H1 (cell line): ENCODE data around the gene SCAMP4. TPM values are rescaled to one million over a fixed set of nuclear protein-coding genes. Genes with fewer than 3 reads are reported as not detected.
A peak's percentile ranks its signal among the peaks of the same experiment; 100 is the strongest.

Experiments
- CTCF ChIA-PET: fragments of 300-600 bp; sonication (Branson Sonifier 250); formaldehyde crosslinking; loops from one replicate; lab custom pipeline; 2021; ENCODE audit not compliant: partially characterized antibody; lab: Charles Lee
- POLR2A ChIA-PET: fragments of 300-600 bp; sonication (Branson Sonifier 250); formaldehyde crosslinking; loops from one replicate; lab custom pipeline; 2021; ENCODE audit warnings: inconsistent platforms; ENCODE audit not compliant: partially characterized antibody; lab: Charles Lee
- DNase-seq, 2 experiments: peaks; one replicate each; pipeline versions ENCODE4 v3.0.0 to v3.0.0-alpha.2; 2010 to 2022; ENCODE audit warnings: low spot score in 2 of 2, low read depth in 1 of 2, mixed read lengths in 1 of 2
- FAIRE-seq: peaks from 2 replicates; lab custom pipeline; 2011; peaks lifted over from hg19 to GRCh38; lab: Jason Lieb, UNC
- H2AFZ ChIP-seq: 2 replicates; pipeline ENCODE4 v1.8.1; 2012; ENCODE audit warnings: low read length, inconsistent platforms
- H2AK5ac ChIP-seq: 2 replicates; pipeline ENCODE4 v1.6.1; 2013; ENCODE audit warnings: low read depth, low read length
- H2BK120ac ChIP-seq: replicated peaks from 2 replicates; pipeline ENCODE3; 2013; ENCODE audit warnings: low read depth, low read length, inconsistent platforms
- H2BK12ac ChIP-seq: 2 replicates; pipeline ENCODE4 v1.6.1; 2013; ENCODE audit warnings: low read depth, low read length
- H2BK15ac ChIP-seq: 2 replicates; pipeline ENCODE4 v1.6.1; 2013; ENCODE audit warnings: low read length
- H2BK20ac ChIP-seq: 2 replicates; pipeline ENCODE4 v1.6.1; 2013; ENCODE audit warnings: low read length
- H2BK5ac ChIP-seq: 2 replicates; pipeline ENCODE4 v1.6.1; 2013; ENCODE audit warnings: low read depth, low read length
- H3K14ac ChIP-seq: 2 replicates; pipeline ENCODE4 v1.6.1; 2013; ENCODE audit warnings: inconsistent platforms; ENCODE audit not compliant: insufficient read length
- H3K18ac ChIP-seq: 2 replicates; pipeline ENCODE4 v1.6.1; 2013; ENCODE audit warnings: low read length; ENCODE audit errors: extremely low read depth
- H3K23ac ChIP-seq: 2 replicates; pipeline ENCODE4 v1.6.1; 2013; ENCODE audit warnings: inconsistent platforms; ENCODE audit not compliant: insufficient read length
- H3K23me2 ChIP-seq: 2 replicates; pipeline ENCODE4 v1.6.1; 2013; ENCODE audit warnings: low read depth, low read length
- H3K27ac ChIP-seq: 2 replicates; pipeline ENCODE4 v1.6.1; 2011; ENCODE audit warnings: low read depth, low read length, inconsistent platforms
- H3K27me3 ChIP-seq, 4 experiments: replicated peaks in 1 of 4; 1 replicate in 1 of 4; 2 replicates in 3 of 4; pipeline versions ENCODE4 v1.6.1 to v1.8.1; 2011 to 2013; ENCODE audit warnings: low read length in 3 of 4, mild to moderate bottlenecking in 3 of 4, inconsistent platforms in 2 of 4, mixed read lengths in 2 of 4, moderate library complexity in 1 of 4; ENCODE audit not compliant: control insufficient read depth in 3 of 4, insufficient read depth in 3 of 4; ENCODE audit errors: extremely low read depth in 1 of 4
- H3K36me3 ChIP-seq, 4 experiments: 2 replicates each; pipeline versions ENCODE4 v1.6.1 to v1.8.1; 2011 to 2013; ENCODE audit warnings: mild to moderate bottlenecking in 4 of 4, low read length in 3 of 4, moderate library complexity in 2 of 4, control low read depth in 1 of 4, inconsistent platforms in 1 of 4; ENCODE audit not compliant: insufficient read depth in 4 of 4, control insufficient read depth in 2 of 4
- H3K4ac ChIP-seq: replicated peaks from 2 replicates; pipeline ENCODE3; 2013; ENCODE audit warnings: low read length, low read depth, mixed read lengths, inconsistent platforms; ENCODE audit not compliant: insufficient read length
- H3K4me1 ChIP-seq, 4 experiments: replicated peaks in 1 of 4; 1 replicate in 1 of 4; 2 replicates in 3 of 4; pipeline versions ENCODE4 v1.6.1 to v1.8.1; 2011 to 2013; ENCODE audit warnings: low read length in 3 of 4, inconsistent platforms in 2 of 4, mixed read lengths in 1 of 4; ENCODE audit not compliant: insufficient read depth in 4 of 4, control insufficient read depth in 3 of 4
- H3K4me2 ChIP-seq, 2 experiments: 2 replicates each; pipeline versions ENCODE4 v1.6.1 to v1.8.1; 2011 to 2013; ENCODE audit warnings: low read depth in 2 of 2, low read length in 2 of 2, control low read depth in 1 of 2, inconsistent platforms in 1 of 2, mild to moderate bottlenecking in 1 of 2; ENCODE audit not compliant: insufficient read depth in 1 of 2
- H3K4me3 ChIP-seq, 4 experiments: fragments of 200-600, 300-600 bp in 1 of 4; sonication (generic), shearing (Covaris generic), sonication (Bioruptor Twin) in 1 of 4; 2 replicates each; pipeline versions ENCODE4 v1.5.1 to v1.8.1; 2011 to 2016; ENCODE audit warnings: low read length in 4 of 4, low read depth in 3 of 4, control low read depth in 2 of 4, inconsistent platforms in 2 of 4, mild to moderate bottlenecking in 2 of 4, mixed read lengths in 1 of 4, moderate library complexity in 1 of 4; ENCODE audit not compliant: insufficient read depth in 2 of 4; ENCODE audit errors: extremely low read depth in 1 of 4
- H3K56ac ChIP-seq: replicated peaks from 2 replicates; pipeline ENCODE3; 2013; ENCODE audit warnings: low read depth, mild to moderate bottlenecking, mixed read lengths, low read length, inconsistent platforms; ENCODE audit not compliant: insufficient read length
- H3K79me1 ChIP-seq: 2 replicates; pipeline ENCODE4 v1.6.1; 2013; ENCODE audit warnings: low read depth, low read length, control low read depth
- H3K79me2 ChIP-seq, 2 experiments: 2 replicates each; pipeline versions ENCODE4 v1.6.1 to v1.8.1; 2012 to 2013; ENCODE audit warnings: low read length in 2 of 2, mild to moderate bottlenecking in 2 of 2, inconsistent platforms in 1 of 2; ENCODE audit not compliant: insufficient read depth in 2 of 2, control insufficient read depth in 1 of 2
- H3K9ac ChIP-seq, 4 experiments: replicated peaks in 1 of 4; 1 replicate in 1 of 4; 2 replicates in 3 of 4; pipeline versions ENCODE4 v1.6.1 to v1.8.1; 2011 to 2013; ENCODE audit warnings: low read depth in 3 of 4, low read length in 3 of 4, control low read depth in 2 of 4, mild to moderate bottlenecking in 2 of 4, moderate library complexity in 2 of 4, inconsistent platforms in 1 of 4; ENCODE audit errors: extremely low read depth in 1 of 4
- H3K9me3 ChIP-seq, 2 experiments: 2 replicates each; pipeline versions ENCODE4 v1.6.1 to v1.8.1; 2012 to 2013; ENCODE audit warnings: mild to moderate bottlenecking in 2 of 2, moderate library complexity in 2 of 2, control low read depth in 1 of 2, inconsistent platforms in 1 of 2, low read depth in 1 of 2, low read length in 1 of 2, mixed read lengths in 1 of 2; ENCODE audit not compliant: insufficient read depth in 2 of 2
- H4K20me1 ChIP-seq, 2 experiments: replicated peaks in 1 of 2; 2 replicates each; pipeline versions ENCODE3 to v1.8.1; 2011 to 2013; ENCODE audit warnings: inconsistent platforms in 2 of 2, low read length in 2 of 2, mild to moderate bottlenecking in 1 of 2; ENCODE audit not compliant: insufficient read depth in 2 of 2, control insufficient read depth in 1 of 2
- H4K5ac ChIP-seq: 2 replicates; pipeline ENCODE4 v1.6.1; 2013; ENCODE audit warnings: low read length, low read depth, mixed read lengths, inconsistent platforms; ENCODE audit not compliant: insufficient read length
- H4K8ac ChIP-seq: 2 replicates; pipeline ENCODE4 v1.8.0; 2013; ENCODE audit warnings: mild to moderate bottlenecking, moderate library complexity, low read length, inconsistent platforms; ENCODE audit not compliant: insufficient read depth; ENCODE audit errors: extremely low read depth
- H4K91ac ChIP-seq: replicated peaks from 2 replicates; pipeline ENCODE3; 2013; ENCODE audit warnings: low read length, mixed read lengths, inconsistent platforms; ENCODE audit not compliant: insufficient read length
- CHD1 ChIP-seq: IDR thresholded peaks from 2 replicates; pipeline ENCODE4 v1.6.1; 2012; ENCODE audit warnings: low read depth, low read length, improper control_type of control experiment
- KDM1A ChIP-seq: fragments of 200-600, 300-600 bp; sonication (generic); IDR thresholded peaks from 2 replicates; pipeline ENCODE4 v1.7.1; 2016; ENCODE audit warnings: mild to moderate bottlenecking, low read length, borderline replicate concordance
- WGBS, 2 experiments: shearing (Covaris generic) in 1 of 2; methylation state at CpG; one replicate each; pipeline versions ENCODE4 v1.1.6 to v1.1.7; 2013 to 2015; ENCODE audit warnings: low lambda C conversion rate in 2 of 2, mixed read lengths in 2 of 2, inconsistent platforms in 1 of 2, low coverage in 1 of 2, missing lambda C conversion rate in 1 of 2; ENCODE audit not compliant: insufficient replicate concordance in 2 of 2, insufficient coverage in 1 of 2, insufficient read length in 1 of 2; ENCODE audit errors: extremely low coverage in 1 of 2, missing lambda C conversion rate in 1 of 2; 5-methylcytosine and 5-hydroxymethylcytosine counted together
- polyA plus RNA-seq, 7 experiments: library from polyadenylated mRNA; depleted of rRNA in 3 of 7; stranded (reverse) in 5 of 7; unstranded in 2 of 7; fragments of >200 nt in 5 of 7; fragments of 200-250 nt in 2 of 7; gene quantifications; 1 replicate in 5 of 7; 2 replicates in 1 of 7; 4 replicates in 1 of 7; pipeline versions ENCODE4 v1.2.1 to v1.2.3, GENCODE V29; 2011 to 2013; ENCODE audit warnings: missing spikeins in 2 of 7, mixed read lengths in 2 of 7
- total RNA-seq: library from RNA; stranded (reverse); fragmentation: NEBNext Ultra II Directional; extraction: Animal tissue kit (Norgen Biotek cat#: 25700); gene quantifications from 2 replicates; pipeline ENCODE4 v1.2.1, GENCODE V29; 2021

Gene SCAMP4
- total and polyA plus RNA-seq, 2 of the 8 experiments (the other 6 are each of a cell fraction or from before 2014, with no cell fraction given): 17.1 to 61.4 TPM

GRCh38 chr19:1865172-1866010 is 39.8 kb upstream of the SCAMP4 start:
- Histone ChIP-seq H3K27ac (no peak overlapping the region; the same call in 1 of the 2 replicates), H4K91ac (peak overlapping the region; percentile 88), H3K14ac (no peak overlapping the region), H2BK20ac (no peak overlapping the region), H4K20me1 (peaks cover 18 to 25% of the 10 kb centered on the region in 2 experiments), H3K9ac (peak overlapping the region in 2 of 4 experiments; percentile 76 to 77; a peak in 2 of 7 replicates), H3K27me3 (peaks cover 0 to 15% (median 6%) of the 10 kb centered on the region in 4 experiments; a peak in 5 of 7 replicates), H4K8ac (peak overlapping the region; percentile 95), H3K18ac (peak overlapping the region; percentile 99), H3K36me3 (no peaks in the 10 kb centered on the region), H4K5ac (peak overlapping the region; percentile 95), H3K79me1 (0 out of 2 replicates have a peak, but pooled peaks cover 2% of the 10 kb centered on the region), H2BK15ac (no peak overlapping the region; the same call in 1 of the 2 replicates), H3K4ac (peak overlapping the region; percentile 69), H3K4me2 (peak overlapping the region; percentile 32 to 89; a peak in 3 of 4 replicates), H2BK12ac (peak overlapping the region; percentile 39; the same call in 1 of the 2 replicates), H2AFZ (no peak overlapping the region), H3K56ac (peak overlapping the region; percentile 79)
- ChIA-PET CTCF (interaction anchor here (0.6 to 2.6 kb wide), 15 partner anchors 8 to 160 kb away, joined by 3 to 12 read pairs (median 4); no protein-coding TSS in a partner anchor), POLR2A (interaction anchor here (0.8 to 2.5 kb wide), 17 partner anchors 10 to 275 kb away, joined by 3 to 13 read pairs (median 5); partner anchors contain the start of genes ABHD17A, ADAT3, REXO1 and SCAMP4)
- no peak for FAIRE-seq
- 88% methylated on average over 17 of the region's 17 CpGs; no CpG with 5 or more reads in 1 of the 2 experiments for WGBS, 2 experiments
- TF ChIP-seq KDM1A (0 out of 2 replicates have a peak, but pooled peaks have one; percentile 5), CHD1 (no peak)
- TF ChIP-seq, all 59 proteins: peak for 1
- peaks cover 5% of the 10 kb centered on the region; the same call in 1 of the 2 replicates for H3K23me2 ChIP-seq
- H3K79me2 ChIP-seq: peaks cover 17 to 22% of the 10 kb centered on the region in 2 experiments; a peak in 3 of 4 replicates
- peaks cover 0 to 21% (median 13%) of the 10 kb centered on the region in 4 experiments; a peak in 4 of 7 replicates for H3K4me1 ChIP-seq
- no peak overlapping the region for H3K23ac ChIP-seq
- no peaks in the 10 kb centered on the region for H3K9me3 ChIP-seq
- H2BK5ac ChIP-seq: peak overlapping the region; percentile 67; the same call in 1 of the 2 replicates
- DNase-seq: no peak
- H2BK120ac ChIP-seq: no peak overlapping the region
- no peak overlapping the region for H2AK5ac ChIP-seq
- H3K4me3 ChIP-seq: peak overlapping the region; percentile 6 to 96 (median 56); a peak in 6 of 8 replicates
